Breast epithelium (tissue), 3 donors: ENCODE data around the gene MSGN1.

Source experiments
- POLR2A ChIP-seq: fragments of 450-650 bp; IDR thresholded peaks from one replicate; pipeline ENCODE4 v1.6.1; 2016; ENCODE audit warnings: antibody characterized with exemption, mild to moderate bottlenecking, moderate library complexity
- TF ChIP-seq, protein P1 (sequence below), 3 donors: fragments of 450-650 bp; IDR thresholded peaks; one replicate each; pipeline ENCODE4 v1.5.1; 2016 to 2017; ENCODE audit warnings: antibody characterized with exemption in 3 of 3, mild to moderate bottlenecking in 3 of 3, moderate library complexity in 3 of 3

DNA sequence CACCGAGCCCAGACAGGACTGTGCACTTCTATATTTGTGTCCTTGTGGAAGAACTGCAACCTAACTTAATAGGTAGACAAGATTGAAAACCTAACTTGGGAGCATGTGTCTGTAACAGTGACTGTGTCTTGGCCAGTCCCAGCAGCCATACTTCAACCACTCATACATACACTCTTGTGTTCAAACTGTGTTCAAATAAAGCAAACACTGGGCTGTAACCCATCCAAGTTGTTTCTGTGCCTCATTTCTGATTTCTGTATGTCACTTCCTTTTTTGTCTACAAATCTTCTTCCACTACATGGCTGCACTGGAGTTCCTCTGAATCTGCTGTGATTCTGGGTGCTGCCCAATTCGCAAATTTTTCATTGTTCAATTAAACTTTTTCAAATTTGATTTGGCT is 31.0 kb downstream of the MSGN1 start:
- TF ChIP-seq, protein P1, sequence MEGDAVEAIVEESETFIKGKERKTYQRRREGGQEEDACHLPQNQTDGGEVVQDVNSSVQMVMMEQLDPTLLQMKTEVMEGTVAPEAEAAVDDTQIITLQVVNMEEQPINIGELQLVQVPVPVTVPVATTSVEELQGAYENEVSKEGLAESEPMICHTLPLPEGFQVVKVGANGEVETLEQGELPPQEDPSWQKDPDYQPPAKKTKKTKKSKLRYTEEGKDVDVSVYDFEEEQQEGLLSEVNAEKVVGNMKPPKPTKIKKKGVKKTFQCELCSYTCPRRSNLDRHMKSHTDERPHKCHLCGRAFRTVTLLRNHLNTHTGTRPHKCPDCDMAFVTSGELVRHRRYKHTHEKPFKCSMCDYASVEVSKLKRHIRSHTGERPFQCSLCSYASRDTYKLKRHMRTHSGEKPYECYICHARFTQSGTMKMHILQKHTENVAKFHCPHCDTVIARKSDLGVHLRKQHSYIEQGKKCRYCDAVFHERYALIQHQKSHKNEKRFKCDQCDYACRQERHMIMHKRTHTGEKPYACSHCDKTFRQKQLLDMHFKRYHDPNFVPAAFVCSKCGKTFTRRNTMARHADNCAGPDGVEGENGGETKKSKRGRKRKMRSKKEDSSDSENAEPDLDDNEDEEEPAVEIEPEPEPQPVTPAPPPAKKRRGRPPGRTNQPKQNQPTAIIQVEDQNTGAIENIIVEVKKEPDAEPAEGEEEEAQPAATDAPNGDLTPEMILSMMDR (IDR thresholded peaks at IDR 0.05) = no peak
- no peak for TF ChIP-seq POLR2A
